ENCODE measurements around the gene GUCY2D. TPM values are rescaled to one million over a fixed set of nuclear protein-coding genes. Genes with fewer than 3 reads are reported as not detected.

GUCY2D gene
- total RNA-seq, 1 donor from 2014 or later, result not detected

DNA sequence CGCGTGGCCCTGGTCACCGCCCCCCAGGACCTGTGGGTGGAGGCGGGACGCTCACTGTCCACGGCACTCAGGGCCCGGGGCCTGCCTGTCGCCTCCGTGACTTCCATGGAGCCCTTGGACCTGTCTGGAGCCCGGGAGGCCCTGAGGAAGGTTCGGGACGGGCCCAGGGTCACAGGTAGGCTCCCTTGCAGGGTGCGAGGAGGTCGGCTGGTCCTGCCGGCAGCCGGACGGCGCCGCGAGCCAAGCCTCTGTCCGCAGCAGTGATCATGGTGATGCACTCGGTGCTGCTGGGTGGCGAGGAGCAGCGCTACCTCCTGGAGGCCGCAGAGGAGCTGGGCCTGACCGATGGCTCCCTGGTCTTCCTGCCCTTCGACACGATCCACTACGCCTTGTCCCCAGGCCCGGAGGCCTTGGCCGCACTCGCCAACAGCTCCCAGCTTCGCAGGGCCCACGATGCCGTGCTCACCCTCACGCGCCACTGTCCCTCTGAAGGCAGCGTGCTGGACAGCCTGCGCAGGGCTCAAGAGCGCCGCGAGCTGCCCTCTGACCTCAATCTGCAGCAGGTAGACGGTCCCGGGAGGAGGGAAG lies 1.3 kb downstream of the GUCY2D start:
- TF ChIP-seq, protein P1, sequence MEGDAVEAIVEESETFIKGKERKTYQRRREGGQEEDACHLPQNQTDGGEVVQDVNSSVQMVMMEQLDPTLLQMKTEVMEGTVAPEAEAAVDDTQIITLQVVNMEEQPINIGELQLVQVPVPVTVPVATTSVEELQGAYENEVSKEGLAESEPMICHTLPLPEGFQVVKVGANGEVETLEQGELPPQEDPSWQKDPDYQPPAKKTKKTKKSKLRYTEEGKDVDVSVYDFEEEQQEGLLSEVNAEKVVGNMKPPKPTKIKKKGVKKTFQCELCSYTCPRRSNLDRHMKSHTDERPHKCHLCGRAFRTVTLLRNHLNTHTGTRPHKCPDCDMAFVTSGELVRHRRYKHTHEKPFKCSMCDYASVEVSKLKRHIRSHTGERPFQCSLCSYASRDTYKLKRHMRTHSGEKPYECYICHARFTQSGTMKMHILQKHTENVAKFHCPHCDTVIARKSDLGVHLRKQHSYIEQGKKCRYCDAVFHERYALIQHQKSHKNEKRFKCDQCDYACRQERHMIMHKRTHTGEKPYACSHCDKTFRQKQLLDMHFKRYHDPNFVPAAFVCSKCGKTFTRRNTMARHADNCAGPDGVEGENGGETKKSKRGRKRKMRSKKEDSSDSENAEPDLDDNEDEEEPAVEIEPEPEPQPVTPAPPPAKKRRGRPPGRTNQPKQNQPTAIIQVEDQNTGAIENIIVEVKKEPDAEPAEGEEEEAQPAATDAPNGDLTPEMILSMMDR (conservative IDR thresholded peaks at IDR 0.05; ENCODE audit: low read depth, low read length), result no peak
- H3K4me3 ChIP-seq (ENCODE audit: low read depth, low read length), result no peak overlapping the region

DNA sequence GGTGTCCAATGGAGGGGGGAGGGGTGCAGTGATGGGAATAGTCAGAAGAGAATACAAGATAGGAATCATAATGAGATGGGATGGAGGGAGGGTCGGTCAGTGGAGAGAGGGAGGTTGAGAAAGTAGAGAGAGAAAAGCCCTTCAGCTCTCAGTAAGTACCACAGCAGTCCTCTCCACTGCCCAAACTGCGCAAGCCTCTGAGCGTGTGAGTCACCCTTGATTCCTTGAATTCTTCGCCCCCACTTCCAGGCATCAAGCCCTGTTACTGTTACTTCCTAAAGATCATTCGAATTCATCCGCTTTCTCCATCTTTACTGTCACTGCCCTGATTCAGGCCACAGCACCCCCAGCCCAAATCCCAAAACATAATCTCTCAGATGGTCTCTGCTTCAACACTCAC lies 2.5 kb downstream of the GUCY2D start:
- TF ChIP-seq, protein P1 (conservative IDR thresholded peaks at IDR 0.05; ENCODE audit: low read depth, low read length), result no peak
- no peak for DNase-seq (ENCODE audit: low read depth)

More for the DNA sequence above, 1.3 kb downstream of the GUCY2D start:
- DNase-seq (ENCODE audit: low read depth), result no peak

DNA sequence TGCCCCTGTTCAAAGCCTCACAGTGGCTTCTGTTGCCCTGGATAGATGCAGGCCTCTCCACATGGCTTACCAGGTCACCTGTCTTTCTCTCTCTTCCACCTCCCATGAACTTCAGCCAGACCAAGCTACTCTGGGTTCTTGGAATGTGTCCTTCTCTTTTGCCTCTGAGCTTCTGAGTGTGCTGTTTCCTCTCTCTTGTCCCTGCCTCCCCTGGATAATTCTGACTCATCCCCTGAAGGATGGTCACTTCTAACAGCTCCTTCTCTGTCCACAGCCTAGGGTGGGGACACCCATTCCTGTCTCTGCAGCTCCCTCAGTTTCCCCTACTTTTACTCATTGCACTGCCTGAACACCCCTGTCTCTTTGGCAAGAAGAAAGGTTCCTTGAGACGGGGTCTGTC lies 2.9 kb downstream of the GUCY2D start:
- TF ChIP-seq, protein P1 (conservative IDR thresholded peaks at IDR 0.05; ENCODE audit: low read depth, low read length), result no peak
- H3K4me3 ChIP-seq (ENCODE audit: low read depth, low read length), result no peak overlapping the region
- no peak for DNase-seq (ENCODE audit: low read depth)

More for the DNA sequence above, 2.5 kb downstream of the GUCY2D start:
- no peak overlapping the region for H3K4me3 ChIP-seq (ENCODE audit: low read depth, low read length)

DNA sequence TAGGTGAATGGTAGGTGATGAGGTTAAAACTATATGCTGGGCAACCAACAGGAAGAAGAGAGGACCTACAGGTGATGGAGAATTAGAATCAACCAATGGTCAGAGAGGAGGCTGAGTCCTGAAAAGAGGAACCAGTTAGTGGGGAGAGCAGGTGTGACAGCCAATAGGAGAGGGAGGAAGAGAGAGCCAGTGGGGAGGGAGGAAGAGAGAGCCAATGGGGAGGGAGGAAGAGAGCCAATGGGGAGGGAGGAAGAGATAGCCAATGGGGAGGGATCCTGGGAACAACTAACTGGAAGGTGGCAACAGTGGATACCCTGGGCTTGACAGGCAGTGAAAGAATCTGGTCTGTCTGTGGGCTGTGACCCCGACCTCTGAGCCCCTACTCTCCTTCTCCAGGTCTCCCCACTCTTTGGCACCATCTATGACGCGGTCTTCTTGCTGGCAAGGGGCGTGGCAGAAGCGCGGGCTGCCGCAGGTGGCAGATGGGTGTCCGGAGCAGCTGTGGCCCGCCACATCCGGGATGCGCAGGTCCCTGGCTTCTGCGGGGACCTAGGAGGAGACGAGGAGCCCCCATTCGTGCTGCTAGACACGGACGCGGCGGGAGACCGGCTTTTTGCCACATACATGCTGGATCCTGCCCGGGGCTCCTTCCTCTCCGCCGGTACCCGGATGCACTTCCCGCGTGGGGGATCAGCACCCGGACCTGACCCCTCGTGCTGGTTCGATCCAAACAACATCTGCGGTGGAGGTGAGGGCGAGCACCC lies 3.7 kb downstream of the GUCY2D start:
- TF ChIP-seq, protein P1 (conservative IDR thresholded peaks at IDR 0.05; ENCODE audit: low read depth, low read length), result no peak
- H3K4me3 ChIP-seq (ENCODE audit: low read depth, low read length), result no peak overlapping the region
- DNase-seq (ENCODE audit: low read depth), result no peak

DNA sequence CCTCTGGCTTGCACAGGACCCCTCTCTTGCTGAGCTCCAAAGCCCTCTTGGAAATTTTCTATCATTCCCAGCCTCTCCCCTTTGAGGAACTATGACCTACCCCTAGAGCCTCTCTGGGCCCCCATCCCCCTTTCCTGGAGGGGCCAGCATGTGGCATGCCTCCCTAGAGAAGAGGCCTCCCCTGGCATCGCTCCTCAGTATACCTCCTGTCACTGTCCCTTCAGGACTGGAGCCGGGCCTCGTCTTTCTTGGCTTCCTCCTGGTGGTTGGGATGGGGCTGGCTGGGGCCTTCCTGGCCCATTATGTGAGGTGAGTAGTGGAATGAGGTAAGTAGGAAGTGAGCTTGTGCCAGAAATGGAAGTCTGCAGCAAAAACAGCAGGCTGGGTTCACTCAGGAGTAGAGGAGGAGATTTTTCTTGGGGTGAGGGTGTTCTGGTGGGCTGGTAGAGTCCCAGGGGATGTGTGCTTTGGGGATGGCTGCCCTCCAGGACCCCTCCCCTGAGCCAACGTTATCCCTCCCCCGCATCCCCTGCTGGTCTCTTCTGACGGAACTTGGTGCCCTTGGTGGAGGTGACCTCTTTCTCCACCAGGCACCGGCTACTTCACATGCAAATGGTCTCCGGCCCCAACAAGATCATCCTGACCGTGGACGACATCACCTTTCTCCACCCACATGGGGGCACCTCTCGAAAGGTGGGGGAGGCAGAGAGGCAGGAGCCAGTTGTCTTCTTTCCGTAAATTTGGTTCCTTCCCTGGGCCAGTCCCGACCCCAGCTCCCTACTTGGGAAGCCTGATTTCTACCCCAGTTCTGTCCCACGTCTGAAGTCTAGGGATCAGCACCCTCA lies 4.6 kb downstream of the GUCY2D start:
- DNase-seq (ENCODE audit: low read depth), result no peak
- no peak overlapping the region for H3K4me3 ChIP-seq (ENCODE audit: low read depth, low read length)
- TF ChIP-seq, protein P1 (conservative IDR thresholded peaks at IDR 0.05; ENCODE audit: low read depth, low read length), result no peak

DNA sequence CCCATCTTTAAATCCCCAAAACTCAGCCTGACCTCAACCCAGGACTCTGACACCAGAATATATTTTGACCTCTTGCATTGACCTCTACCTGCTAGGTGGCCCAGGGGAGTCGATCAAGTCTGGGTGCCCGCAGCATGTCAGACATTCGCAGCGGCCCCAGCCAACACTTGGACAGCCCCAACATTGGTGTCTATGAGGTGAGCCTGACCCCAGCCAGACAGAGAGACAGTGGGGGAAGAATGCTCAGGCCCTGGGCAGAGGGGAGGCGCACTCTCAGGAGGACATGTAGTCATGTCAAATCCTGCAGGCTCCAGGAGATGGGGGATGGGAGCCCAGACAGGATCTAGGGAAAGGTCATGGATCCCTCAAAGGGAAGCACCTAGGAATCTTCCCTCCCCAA lies 5.4 kb downstream of the GUCY2D start:
- DNase-seq (ENCODE audit: low read depth), result no peak
- TF ChIP-seq, protein P1 (conservative IDR thresholded peaks at IDR 0.05; ENCODE audit: low read depth, low read length), result no peak
- H3K4me3 ChIP-seq (ENCODE audit: low read depth, low read length), result no peak overlapping the region
